Stimulated activated CD4-positive, alpha-beta T cell treated with anti-CD3 and anti-CD28 coated beads, TNF-alpha, amount 100 ng/mL, for 24 hours (primary cell): Measurements from ENCODE around the gene HTR6.

Experiments
- DNase-seq, 3 experiments: peaks; one replicate each; pipeline ENCODE4 v3.0.0-alpha.2; 2020; ENCODE audit warnings: low read depth in 3 of 3

The HTR6 gene

DNA sequence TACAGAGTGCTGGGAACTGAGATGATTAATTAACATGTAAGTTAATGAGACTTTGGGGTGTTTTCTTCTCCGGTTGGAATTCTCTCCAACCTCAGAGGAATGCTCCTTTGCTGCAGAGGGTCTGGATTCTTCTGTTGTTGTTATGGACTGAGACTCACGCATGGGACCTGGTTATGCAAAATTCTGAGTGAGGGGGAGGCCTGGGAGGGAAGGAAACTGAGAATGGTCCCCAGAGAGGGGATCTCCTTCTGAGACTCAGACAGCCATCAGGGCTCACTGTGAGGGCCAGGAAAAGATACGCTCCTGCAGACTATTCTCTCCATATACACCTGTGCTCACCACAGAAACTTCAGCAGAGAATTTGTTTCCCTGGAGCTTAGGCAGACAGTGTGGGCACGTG lies 56.3 kb downstream of the HTR6 start:
- no peak for DNase-seq

DNA sequence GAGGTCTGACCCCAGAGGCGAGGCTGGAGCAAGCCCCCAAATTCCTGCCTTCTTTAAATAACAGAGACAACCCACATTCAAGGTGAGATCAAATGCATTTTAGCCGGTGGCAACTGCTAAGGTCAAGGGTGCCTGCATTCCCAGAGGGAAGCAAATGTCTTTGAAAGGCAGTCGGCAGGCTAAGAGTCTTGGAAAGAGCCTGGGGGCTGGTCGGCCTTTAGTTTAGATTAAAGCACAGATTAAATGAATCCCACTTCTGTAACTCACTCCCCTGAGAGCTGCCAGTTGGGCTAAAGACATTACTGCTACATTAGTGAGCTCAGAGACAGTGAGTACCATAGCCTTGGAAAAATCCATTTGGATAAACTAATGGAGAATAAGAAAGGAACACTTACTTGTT lies 59.2 kb downstream of the HTR6 start:
- no peak for DNase-seq

DNA sequence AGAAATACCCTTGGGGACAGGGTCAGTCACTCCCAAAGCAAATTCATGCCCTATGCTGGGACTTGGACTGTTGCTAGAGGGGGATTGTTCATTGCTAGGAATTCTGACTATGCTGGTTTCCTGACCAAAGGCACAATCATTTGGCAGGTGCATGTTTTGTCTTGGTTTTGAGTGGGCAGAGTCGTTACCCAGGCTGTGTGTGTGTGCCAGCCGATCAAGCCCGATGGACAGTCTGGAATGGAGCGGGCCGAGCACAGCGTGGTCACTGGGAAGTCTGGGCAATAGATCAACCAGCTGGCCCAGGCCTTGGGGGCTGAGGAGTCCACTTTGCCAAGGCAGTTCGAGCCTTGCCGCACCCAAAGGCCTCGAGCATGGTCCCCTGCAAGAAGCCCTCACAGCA lies 60.9 kb downstream of the HTR6 start:
- DNase-seq, result no peak

DNA sequence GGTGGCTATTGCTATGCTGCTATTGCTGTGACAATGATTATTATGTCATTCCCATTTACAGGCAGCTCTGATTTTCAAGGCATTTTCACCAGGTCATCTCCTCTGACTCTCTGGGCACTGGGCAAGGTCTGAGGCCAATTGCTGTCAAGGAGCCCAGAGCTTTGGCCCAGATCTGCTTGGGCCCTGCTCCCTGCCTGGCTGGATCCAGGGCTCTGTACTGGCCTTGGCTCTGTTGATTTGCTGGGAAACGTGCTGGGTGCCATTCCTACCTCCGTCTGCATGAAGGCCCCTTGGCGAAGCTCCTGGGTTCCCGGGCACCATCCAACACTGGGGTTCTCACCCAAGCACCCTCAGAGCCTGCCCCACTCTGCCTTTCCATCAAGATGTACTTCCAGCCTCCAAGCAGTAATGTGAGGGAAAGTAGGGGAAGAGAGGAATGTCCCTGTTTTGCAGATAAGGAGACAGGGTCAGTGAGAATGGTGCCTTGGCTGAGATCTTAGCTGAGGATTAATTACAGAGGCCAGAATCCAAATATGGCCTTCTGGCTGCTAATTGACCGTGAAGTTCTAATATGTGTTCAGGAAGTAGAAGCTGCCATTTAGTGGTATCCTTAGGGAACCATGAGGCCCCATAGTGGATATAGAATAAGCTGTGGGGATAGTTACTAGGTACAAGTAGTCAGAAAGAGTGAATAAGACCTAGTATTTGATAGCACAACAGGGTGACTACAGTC lies 63.9 kb downstream of the HTR6 start:
- DNase-seq, result no peak

DNA sequence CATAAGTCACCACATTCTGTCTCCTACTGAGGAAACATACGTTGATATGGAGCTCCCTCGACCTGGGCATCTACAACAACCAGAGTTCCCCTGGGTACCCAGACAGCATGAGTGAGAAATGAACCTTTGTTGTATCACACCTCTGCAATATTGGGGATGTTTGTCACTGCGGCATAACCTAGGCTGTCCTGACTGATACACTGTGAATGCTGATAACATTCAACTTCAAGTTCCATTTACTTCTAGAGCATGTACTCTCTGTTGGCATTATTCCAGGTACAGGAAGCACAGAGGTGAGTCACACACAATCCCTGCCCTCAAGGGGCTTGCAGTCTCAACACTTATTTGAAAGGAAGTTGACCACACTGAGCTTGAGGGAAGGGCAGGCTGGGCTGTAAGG lies 65.6 kb downstream of the HTR6 start:
- DNase-seq, result no peak
